ENCODE results near the gene ATP10A.
"Not testable (repeated sequence)": the region's sequence is repeated elsewhere in the genome, so short reads cannot be mapped to it uniquely, and the experiment has no call there.

The ATP10A gene

DNA sequence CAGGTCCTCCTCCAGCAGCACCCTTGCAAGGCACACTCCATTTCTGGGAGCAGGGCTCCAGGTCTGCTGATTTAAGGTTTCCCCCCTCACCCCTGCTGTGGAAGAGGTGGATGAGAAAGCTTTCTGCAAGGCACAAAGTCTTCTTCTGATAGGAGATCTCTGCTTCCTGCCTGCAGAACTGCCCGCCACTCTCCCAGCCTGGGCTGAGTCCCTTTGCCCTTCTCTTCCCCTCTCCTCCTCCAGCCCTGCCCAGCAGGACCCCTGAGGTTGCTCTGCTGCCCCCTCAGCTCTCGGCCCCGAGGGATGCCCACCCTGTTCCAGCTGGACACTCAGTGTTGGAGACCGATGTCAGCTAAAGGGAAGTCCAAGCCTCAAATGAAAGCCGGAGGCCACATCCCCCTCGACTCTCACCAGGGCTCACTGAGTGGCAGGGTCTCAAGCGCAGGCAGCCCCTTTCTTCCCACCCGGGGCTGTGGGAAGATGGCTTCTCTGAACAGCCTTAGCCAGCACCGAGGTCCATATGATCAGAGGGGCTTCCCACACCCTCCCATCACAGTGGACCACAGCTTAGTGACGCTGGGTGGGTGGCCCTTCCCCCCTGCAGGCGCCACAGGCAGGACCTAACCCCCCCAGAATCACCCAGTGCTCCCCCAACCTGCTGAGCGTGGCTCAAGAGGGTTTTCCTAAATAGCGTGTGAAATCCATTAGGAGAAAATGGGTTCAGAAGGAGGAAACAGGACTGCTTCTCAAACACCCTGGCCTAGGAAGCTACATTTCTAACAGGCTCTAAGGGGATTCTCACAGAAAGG is 4.0 kb downstream of the ATP10A start:
- peaks cover 35 to 68% (median 54%) of the 10 kb centered on the region in 10 experiments for H3K4me1 ChIP-seq
- H3K4me3 ChIP-seq, result peak overlapping the region in 2 of 10 experiments; percentile 22 to 85; a peak in 1 of 20 replicates
- H3K4me2 ChIP-seq, result peak overlapping the region; percentile 33 to 100 (median 99); a peak in 19 of 22 replicates
- no peaks in the 10 kb centered on the region for H3K9me3 ChIP-seq (replicated peaks in 1 of 11)
- H3K27me3 ChIP-seq, result peaks cover 0 to 54% (median 0%) of the 10 kb centered on the region in 11 experiments; a peak in 11 of 22 replicates
- peaks cover 0 to 34% (median 5%) of the 10 kb centered on the region in 11 experiments; a peak in 4 of 22 replicates for H4K20me1 ChIP-seq
- H3K9ac ChIP-seq, result peak overlapping the region in 6 of 11 experiments; percentile 3 to 85 (median 31); a peak in 7 of 22 replicates
- no peak for TF ChIP-seq Cebpa-rat (IDR thresholded peaks at IDR 0.05)
- peaks cover 0 to 14% (median 0%) of the 10 kb centered on the region in 11 experiments; a peak in 5 of 22 replicates for H3K36me3 ChIP-seq
- peak overlapping the region in 3 of 11 experiments; percentile 2 to 35 (median 9); a peak in 2 of 22 replicates for H3K27ac ChIP-seq

DNA sequence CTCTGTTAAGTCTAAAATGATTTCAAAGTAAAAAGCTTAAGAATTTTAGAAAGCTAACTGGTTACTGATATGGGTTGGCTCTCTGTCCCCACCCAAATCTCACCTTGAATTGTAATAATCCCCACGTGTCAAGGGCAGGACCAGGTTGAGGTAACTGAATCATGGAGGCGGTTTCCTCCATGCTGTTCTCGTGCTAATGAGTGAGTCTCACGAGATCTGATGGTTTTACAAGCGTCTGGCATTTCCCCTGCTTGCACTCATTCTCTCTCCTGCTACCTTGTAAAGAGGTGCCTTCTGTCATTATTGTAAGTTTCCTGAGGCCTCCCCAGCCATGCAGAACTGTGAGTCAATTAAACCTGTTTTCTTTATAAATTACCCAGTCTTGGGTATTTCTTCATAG is 7.1 kb downstream of the ATP10A start:
- Histone ChIP-seq H4K20me1 (peaks cover 0 to 23% (median 5%) of the 10 kb centered on the region in 11 experiments; a peak in 4 of 22 replicates), H3K4me1 (peaks cover 42 to 77% (median 58%) of the 10 kb centered on the region in 10 experiments), H3K36me3 (peaks cover 0 to 14% (median 0%) of the 10 kb centered on the region in 11 experiments; a peak in 5 of 22 replicates), H3K27me3 (peaks cover 0 to 24% (median 0%) of the 10 kb centered on the region in 11 experiments; a peak in 4 of 22 replicates)
- H3K27ac ChIP-seq; H3K4me2 ChIP-seq; H3K4me3 ChIP-seq; H3K9ac ChIP-seq; H3K9me3 ChIP-seq (replicated peaks in 1 of 11): not testable (repeated sequence)

DNA sequence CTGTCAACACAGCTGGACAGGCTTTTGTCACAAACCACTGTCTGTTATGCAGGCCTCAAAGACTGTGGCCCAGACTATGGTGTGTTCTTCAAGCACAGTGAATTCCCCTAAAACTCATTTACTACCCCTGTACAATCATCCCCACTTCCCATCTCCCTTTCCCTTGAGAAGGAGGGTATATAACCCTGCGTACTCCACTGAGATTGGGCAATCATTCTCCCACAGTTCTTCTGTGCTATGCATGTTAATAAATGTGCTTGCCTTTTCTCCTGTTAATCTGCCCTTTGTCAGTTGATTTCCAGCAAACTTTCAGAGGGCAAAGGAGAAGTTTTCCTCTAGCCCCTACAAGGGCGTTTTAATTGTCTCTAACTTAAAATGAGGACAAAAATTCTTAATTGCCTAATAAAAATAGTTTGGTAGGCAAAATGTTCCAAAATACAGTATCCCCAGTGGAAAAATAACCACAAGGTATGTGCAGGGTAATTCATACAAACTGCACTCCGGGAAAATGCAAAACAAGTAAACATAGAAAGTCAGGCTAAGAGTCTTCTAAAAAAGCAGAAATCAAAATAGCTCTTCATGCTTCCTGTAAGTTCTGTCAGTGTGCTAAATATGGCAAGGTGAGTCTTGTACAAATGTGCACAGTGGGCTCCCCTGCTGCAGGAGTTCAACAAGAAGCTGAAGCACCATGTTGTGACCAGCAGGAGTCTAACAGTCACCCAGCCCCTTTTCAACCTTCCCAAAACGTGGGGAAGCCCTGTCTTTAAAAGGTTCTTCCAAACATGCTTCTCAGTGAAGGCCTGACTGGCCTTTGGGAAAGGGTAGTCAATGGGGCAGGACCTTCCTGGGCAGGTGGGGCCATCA is 10.2 kb downstream of the ATP10A start:
- H3K36me3 ChIP-seq, result peaks cover 0 to 9% (median 0%) of the 10 kb centered on the region in 11 experiments; a peak in 5 of 22 replicates
- peak overlapping the region; percentile 62 to 99 (median 79) for H3K4me2 ChIP-seq
- H3K4me1 ChIP-seq, result peaks cover 43 to 75% (median 59%) of the 10 kb centered on the region in 10 experiments
- H3K4me3 ChIP-seq, result peak overlapping the region in 2 of 10 experiments; percentile 11 to 12; a peak in 3 of 20 replicates
- peak overlapping the region in 5 of 11 experiments; percentile 5 to 25 (median 11); a peak in 5 of 22 replicates for H3K27ac ChIP-seq
- peaks cover 0 to 16% (median 0%) of the 10 kb centered on the region in 11 experiments; a peak in 4 of 22 replicates for H4K20me1 ChIP-seq
- no peaks in the 10 kb centered on the region for H3K27me3 ChIP-seq
- H3K9ac ChIP-seq, result peak overlapping the region in 7 of 11 experiments; percentile 1 to 26 (median 9); a peak in 4 of 22 replicates
- H3K9me3 ChIP-seq (replicated peaks in 1 of 11), result no peaks in the 10 kb centered on the region
- no peak; a peak in 1 of 22 replicates for TF ChIP-seq Cebpa-rat (IDR thresholded peaks at IDR 0.05)

DNA sequence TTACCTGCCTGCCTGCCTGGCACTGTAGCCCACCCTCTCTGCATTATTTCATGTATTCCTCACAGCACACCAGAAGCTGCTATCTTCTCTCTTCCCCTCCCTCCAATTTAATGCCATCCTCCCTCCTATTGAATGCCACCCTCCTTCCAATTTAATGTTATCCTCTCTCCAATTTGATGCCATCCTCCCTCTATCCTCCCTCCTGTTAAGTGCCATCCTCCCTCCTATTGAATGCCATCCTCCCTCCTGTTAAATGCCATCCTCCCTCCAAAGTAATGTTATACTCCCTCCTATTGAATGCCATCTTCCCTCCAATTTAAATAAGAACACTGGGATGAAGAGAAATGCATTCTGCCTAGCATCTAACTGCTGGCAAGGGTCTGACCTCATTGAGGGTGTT is 11.1 kb downstream of the ATP10A start:
- Histone ChIP-seq H3K4me3 (no peak overlapping the region), H3K27me3 (no peaks in the 10 kb centered on the region), H3K4me1 (peaks cover 43 to 84% (median 67%) of the 10 kb centered on the region in 10 experiments), H4K20me1 (peaks cover 0 to 24% (median 0%) of the 10 kb centered on the region in 11 experiments; a peak in 4 of 22 replicates), H3K36me3 (peaks cover 0 to under 1% (median 0%) of the 10 kb centered on the region in 11 experiments; a peak in 2 of 22 replicates), H3K9me3 (replicated peaks in 1 of 11) (no peaks in the 10 kb centered on the region), H3K9ac (peak overlapping the region in 2 of 11 experiments; percentile 8 to 21; a peak in 1 of 22 replicates), H3K4me2 (peak overlapping the region; percentile 62 to 99 (median 79)), H3K27ac (peak overlapping the region in 2 of 11 experiments; percentile 5 to 16; a peak in 1 of 22 replicates)
- TF ChIP-seq Cebpa-rat (IDR thresholded peaks at IDR 0.05), result no peak

DNA sequence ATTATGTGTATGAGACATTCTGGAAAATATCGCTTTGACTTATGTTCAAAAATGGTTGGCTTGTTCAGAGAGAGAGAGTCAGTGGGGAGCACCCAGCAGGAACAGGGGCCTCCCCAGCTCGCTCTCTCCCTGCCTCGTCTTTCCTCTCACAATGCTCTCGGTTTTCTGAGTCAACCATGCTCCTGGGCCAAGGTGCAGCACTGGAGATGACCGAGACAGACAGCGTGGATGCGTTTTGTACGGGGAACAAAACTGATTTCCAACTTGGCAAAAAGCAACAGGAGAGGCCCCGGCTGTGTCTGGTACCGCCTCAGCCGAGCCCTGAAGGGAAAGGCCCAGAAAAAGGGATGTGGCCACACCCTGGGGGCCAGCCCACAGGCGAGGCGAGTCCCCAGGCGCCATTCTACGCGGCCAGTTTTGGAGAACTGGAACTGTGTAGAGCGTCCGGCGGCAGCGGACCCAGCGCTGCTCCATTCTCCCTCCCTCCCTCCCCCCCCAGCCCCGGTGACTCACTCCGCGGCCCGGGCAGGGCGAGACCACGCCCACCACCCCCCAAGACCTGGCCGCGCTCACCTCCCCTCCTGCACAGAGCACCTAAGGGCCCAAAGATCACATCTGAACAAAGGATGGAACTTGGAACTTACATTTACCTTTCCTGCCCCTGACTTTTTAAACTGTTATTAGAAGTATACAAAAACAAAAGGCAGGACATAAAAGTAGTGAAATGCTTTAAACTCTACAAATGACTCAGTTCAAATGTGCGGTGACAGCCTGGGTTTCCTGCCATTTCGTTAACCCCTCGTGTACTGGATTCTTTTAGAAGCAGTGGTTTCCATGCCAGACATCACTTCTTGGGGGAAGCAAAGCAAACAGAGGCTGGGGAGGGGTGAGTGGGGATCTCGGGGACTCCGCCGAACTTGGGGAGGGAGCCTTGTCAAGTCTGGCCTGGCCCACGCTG is 12.7 kb downstream of the ATP10A start:
- no peaks in the 10 kb centered on the region for H3K27me3 ChIP-seq
- H3K4me1 ChIP-seq, result peaks cover 52 to 89% (median 81%) of the 10 kb centered on the region in 10 experiments
- peak overlapping the region; percentile 76 to 99 (median 91) for H3K4me2 ChIP-seq
- peak overlapping the region in 10 of 11 experiments; percentile 65 to 94 (median 78); a peak in 21 of 22 replicates for H3K27ac ChIP-seq
- peak overlapping the region; percentile 31 to 84 (median 75); a peak in 21 of 22 replicates for H3K9ac ChIP-seq
- no peak for TF ChIP-seq Cebpa-rat (IDR thresholded peaks at IDR 0.05)
- H4K20me1 ChIP-seq, result peaks cover 0 to 34% (median 0%) of the 10 kb centered on the region in 11 experiments; a peak in 6 of 22 replicates
- H3K4me3 ChIP-seq, result peak overlapping the region; percentile 36 to 64 (median 49); a peak in 19 of 20 replicates
- no peaks in the 10 kb centered on the region for H3K9me3 ChIP-seq (replicated peaks in 1 of 11)
- H3K36me3 ChIP-seq, result no peaks in the 10 kb centered on the region; a peak in 1 of 22 replicates

DNA sequence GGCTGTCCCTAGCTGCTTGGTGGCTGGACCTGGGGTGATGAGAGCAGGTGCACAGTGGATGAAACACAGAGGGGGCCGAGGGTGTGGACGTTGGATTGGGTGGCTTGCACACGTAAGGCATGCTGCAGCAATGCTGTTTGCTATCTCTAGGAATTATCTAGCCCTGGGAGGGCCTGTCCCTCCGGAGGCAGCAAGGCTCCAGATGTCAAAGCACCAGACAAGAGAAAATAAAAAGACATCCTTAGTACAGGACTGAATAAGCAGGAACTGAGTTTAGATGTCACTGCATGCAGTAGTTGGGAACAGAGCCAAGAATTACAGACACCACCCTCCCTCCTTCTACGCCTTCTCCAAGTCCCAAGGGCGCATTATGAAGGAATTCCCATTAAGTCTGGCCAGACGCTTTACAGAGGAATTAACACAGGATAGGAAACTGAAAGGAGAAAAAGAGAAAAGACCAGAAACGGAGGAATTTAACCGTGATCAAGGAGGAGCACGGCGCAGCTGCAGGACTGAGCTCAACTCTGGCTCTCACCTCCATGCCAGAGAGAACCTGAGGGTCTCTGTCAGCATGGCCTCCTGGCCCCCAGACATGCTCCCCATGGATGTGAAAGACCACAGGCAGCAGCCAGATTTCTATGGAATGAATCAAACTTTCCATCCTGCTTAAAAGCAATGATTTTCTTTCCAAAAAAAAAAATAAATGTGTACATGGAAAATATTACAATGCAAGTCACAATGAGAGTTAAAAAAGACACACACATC is 13.8 kb downstream of the ATP10A start:
- Histone ChIP-seq H3K4me2 (peak overlapping the region; percentile 76 to 99 (median 83)), H4K20me1 (peaks cover 0 to 45% (median 3%) of the 10 kb centered on the region in 11 experiments; a peak in 8 of 22 replicates), H3K4me3 (peak overlapping the region in 5 of 10 experiments; percentile 43 to 58 (median 48); a peak in 5 of 20 replicates), H3K9me3 (replicated peaks in 1 of 11) (no peaks in the 10 kb centered on the region), H3K27ac (peak overlapping the region in 10 of 11 experiments; percentile 65 to 94 (median 78); a peak in 15 of 22 replicates), H3K36me3 (no peaks in the 10 kb centered on the region), H3K4me1 (peaks cover 52 to 98% (median 92%) of the 10 kb centered on the region in 10 experiments), H3K9ac (peak overlapping the region in 9 of 11 experiments; percentile 29 to 84 (median 79); a peak in 12 of 22 replicates), H3K27me3 (0 out of 22 replicates have a peak, but pooled peaks cover 0 to 7% (median 0%) of the 10 kb centered on the region in 11 experiments)
- TF ChIP-seq Cebpa-rat (IDR thresholded peaks at IDR 0.05), result no peak

DNA sequence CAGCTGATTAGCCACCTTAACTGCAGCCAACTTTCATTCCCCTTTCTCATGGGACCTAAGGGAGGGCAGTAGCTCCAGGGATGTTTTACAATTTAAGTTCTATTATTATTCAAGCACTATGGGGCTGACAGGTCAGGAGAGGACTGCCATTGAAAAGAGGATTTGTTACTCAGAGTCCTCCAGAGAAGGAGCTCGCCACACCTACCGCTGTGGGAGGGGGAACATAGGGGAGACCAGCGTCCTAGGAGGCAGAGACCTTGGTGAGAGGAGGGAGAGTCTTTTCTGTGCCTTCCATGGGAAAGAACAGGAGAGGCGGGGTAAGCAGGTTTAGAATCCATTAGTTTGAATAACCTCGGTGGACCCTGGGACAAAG is 14.4 kb downstream of the ATP10A start:
- 0 out of 22 replicates have a peak overlapping the region, but pooled peaks of 1 of the 11 experiments have one; percentile 84 for H3K9ac ChIP-seq
- H3K27ac ChIP-seq, result peak overlapping the region in 1 of 11 experiments; percentile 94; a peak in 1 of 22 replicates

More for the DNA sequence above, 14.4 kb downstream of the ATP10A start:
- no peaks in the 10 kb centered on the region for H3K9me3 ChIP-seq (replicated peaks in 1 of 11)
- no peak overlapping the region for H3K4me3 ChIP-seq
- H3K4me2 ChIP-seq, result peak overlapping the region; percentile 76 to 99 (median 83)
- peaks cover 52 to 98% (median 91%) of the 10 kb centered on the region in 10 experiments for H3K4me1 ChIP-seq
- no peaks in the 10 kb centered on the region for H3K36me3 ChIP-seq
- 0 out of 22 replicates have a peak, but pooled peaks cover 0 to 7% (median 0%) of the 10 kb centered on the region in 11 experiments for H3K27me3 ChIP-seq
- TF ChIP-seq Cebpa-rat (IDR thresholded peaks at IDR 0.05), result no peak
- peaks cover 0 to 45% (median 3%) of the 10 kb centered on the region in 11 experiments; a peak in 8 of 22 replicates for H4K20me1 ChIP-seq
